ENCODE data around the gene ASB18.

The ASB18 gene

DNA sequence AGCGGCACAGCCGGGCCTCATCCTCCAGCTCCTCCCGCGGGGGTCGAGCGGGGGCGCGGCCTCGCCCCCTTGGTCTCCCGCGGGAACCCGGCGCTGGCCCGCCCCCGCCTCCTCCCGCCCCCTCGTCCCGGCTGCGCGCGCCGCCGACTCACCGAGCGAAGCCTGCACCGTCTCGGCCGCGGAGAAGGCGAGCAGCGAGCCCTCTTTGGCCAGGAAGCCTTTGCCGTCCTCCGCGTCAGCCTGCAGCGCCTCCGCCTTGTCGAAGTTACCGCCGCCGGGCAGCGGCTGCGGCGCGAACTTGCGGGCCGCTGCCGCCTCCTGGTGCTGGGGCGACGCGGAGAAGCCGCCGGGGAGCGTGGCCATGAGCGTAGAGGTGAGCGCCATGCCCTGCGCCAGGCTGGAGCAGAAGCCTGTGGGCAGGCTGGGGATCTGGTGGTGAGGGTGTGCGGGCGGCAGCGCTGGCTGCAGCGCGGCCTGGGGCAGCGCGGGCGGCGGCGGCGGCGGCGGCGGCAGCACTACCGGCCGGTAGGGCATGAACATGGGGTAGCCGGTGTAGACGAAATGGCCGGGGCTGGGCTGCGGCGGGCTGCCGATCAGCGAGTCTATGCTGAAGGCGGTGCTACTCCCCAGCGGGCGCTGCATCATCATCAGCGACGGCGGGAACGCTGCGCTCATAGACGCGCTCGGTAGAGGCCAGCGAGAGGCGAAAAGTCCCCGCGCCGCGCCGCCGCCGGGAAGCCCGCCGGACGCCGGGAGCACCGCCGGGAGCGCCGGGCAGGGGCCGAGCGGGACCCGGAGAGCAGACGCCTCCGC lies 96.7 kb downstream of the ASB18 start:
- no peaks in the 10 kb centered on the region for H3K79me2 ChIP-seq (ENCODE audit: control insufficient read depth, low read length)
- no peak overlapping the region for H3K27ac ChIP-seq (ENCODE audit: low read depth, low read length)
- H3K4me2 ChIP-seq (ENCODE audit: low read length), result no peak overlapping the region
- no peaks in the 10 kb centered on the region for H3F3A ChIP-seq (ENCODE audit: control insufficient read depth, insufficient read depth)
- no peaks in the 10 kb centered on the region; the same call in 1 of the 2 replicates for H3K9me3 ChIP-seq (ENCODE audit: control insufficient read depth, insufficient read depth, low read length)
- H4K20me1 ChIP-seq (ENCODE audit: control insufficient read depth, insufficient read depth, low read depth, low read length), result no peaks in the 10 kb centered on the region
- H3K4me1 ChIP-seq (ENCODE audit: control insufficient read depth, low read length), result no peaks in the 10 kb centered on the region
- TF ChIP-seq EZH2phosphoT487 (IDR thresholded peaks at IDR 0.05; ENCODE audit: borderline replicate concordance, low read length), result no peak
- TF ChIP-seq, protein P1, sequence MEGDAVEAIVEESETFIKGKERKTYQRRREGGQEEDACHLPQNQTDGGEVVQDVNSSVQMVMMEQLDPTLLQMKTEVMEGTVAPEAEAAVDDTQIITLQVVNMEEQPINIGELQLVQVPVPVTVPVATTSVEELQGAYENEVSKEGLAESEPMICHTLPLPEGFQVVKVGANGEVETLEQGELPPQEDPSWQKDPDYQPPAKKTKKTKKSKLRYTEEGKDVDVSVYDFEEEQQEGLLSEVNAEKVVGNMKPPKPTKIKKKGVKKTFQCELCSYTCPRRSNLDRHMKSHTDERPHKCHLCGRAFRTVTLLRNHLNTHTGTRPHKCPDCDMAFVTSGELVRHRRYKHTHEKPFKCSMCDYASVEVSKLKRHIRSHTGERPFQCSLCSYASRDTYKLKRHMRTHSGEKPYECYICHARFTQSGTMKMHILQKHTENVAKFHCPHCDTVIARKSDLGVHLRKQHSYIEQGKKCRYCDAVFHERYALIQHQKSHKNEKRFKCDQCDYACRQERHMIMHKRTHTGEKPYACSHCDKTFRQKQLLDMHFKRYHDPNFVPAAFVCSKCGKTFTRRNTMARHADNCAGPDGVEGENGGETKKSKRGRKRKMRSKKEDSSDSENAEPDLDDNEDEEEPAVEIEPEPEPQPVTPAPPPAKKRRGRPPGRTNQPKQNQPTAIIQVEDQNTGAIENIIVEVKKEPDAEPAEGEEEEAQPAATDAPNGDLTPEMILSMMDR (IDR thresholded peaks at IDR 0.05; ENCODE audit: low read depth, low read length, poor library complexity, severe bottlenecking), result no peak
- no peaks in the 10 kb centered on the region for H3K9me2 ChIP-seq (replicated peaks; ENCODE audit: control insufficient read depth, low read length)
- no peaks in the 10 kb centered on the region for H3K36me3 ChIP-seq (ENCODE audit: control insufficient read depth, low read length)
- H3K27me3 ChIP-seq (ENCODE audit: control insufficient read depth, low read length), result no peaks in the 10 kb centered on the region
- no peak overlapping the region for H3K4me3 ChIP-seq (ENCODE audit: low read length)

DNA sequence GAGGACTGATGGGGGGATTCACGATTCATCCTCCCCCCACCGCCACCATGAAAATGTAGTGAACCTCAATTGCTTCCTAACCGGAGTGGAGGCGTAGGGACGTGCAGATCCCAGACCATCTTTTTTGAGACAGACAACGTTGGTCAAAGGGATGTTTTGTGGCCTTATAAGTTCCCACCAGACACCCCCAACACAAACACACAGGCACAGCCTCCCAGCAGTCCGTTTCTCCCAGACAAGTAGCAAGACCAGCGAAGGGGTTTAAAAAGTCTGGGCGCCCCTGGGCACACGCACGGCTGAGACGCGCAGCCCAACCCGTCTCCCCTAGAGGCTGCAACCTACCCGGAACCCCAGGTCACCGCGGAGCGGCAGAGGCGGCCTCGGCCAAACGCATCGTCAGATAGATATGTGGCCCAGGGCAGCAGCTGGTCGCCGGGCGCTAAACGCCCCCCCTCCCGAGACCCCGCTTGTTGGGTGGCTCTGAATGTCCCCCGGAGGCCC lies 97.4 kb downstream of the ASB18 start:
- Histone ChIP-seq H3K9me3 (ENCODE audit: control insufficient read depth, insufficient read depth, low read length) (no peaks in the 10 kb centered on the region; the same call in 1 of the 2 replicates), H3K27ac (ENCODE audit: low read depth, low read length) (no peak overlapping the region), H4K20me1 (ENCODE audit: control insufficient read depth, insufficient read depth, low read depth, low read length) (no peaks in the 10 kb centered on the region), H3K4me3 (ENCODE audit: low read length) (no peak overlapping the region), H3K4me2 (ENCODE audit: low read length) (no peak overlapping the region), H3K4me1 (ENCODE audit: control insufficient read depth, low read length) (no peaks in the 10 kb centered on the region), H3K27me3 (ENCODE audit: control insufficient read depth, low read length) (no peaks in the 10 kb centered on the region), H3K79me2 (ENCODE audit: control insufficient read depth, low read length) (no peaks in the 10 kb centered on the region), H3F3A (ENCODE audit: control insufficient read depth, insufficient read depth) (no peaks in the 10 kb centered on the region), H3K9me2 (replicated peaks; ENCODE audit: control insufficient read depth, low read length) (no peaks in the 10 kb centered on the region), H3K36me3 (ENCODE audit: control insufficient read depth, low read length) (no peaks in the 10 kb centered on the region)
- no peak for TF ChIP-seq EZH2phosphoT487 (IDR thresholded peaks at IDR 0.05; ENCODE audit: borderline replicate concordance, low read length)
- TF ChIP-seq, protein P1 (IDR thresholded peaks at IDR 0.05; ENCODE audit: low read depth, low read length, poor library complexity, severe bottlenecking), result no peak

DNA sequence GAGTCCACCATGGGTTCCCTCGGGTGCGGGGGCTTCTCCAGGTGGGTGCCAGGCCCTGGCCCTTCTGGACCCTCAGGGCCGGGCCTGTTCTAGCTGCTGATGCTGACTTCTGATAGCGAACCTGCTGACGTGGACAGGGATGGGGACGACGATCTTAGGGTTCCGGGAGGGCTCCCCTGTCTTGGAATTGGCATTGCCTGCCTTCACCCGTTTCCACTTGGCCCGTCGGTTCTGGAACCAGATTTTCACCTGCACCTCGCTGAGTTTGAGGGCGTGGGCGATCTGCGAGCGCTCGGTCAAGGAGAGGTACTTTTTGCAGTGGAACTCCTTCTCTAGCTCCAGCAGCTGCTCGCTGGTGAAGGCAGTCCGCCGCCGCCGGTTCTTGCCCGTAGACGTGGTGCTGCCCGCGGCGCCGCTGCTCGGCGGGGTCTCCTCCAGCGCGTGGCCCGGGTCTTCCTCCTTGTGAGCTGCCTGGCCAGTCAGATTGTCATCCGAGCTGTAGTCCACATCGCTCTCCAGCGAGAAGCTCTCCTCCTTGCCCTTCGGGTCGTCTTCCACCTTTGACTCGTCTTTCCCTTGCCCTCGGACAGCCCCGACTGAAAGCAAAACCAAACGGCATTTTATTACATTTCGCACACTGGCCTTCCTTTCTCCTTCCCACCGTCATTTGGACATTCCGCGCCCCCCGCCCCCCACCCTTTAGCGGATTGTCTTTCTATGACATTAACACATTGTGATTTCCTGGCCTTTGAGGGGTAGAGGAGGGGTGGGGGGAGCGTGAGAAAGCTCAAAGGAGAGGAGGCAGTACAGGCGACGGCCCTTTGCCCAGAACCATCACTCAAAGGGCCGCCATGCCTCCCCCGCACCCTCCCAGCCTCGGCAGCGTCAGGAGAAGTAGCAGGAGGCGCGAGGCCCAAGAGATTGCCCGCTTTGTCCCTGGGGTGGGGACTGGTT lies 98.1 kb downstream of the ASB18 start:
- TF ChIP-seq EZH2phosphoT487 (IDR thresholded peaks at IDR 0.05; ENCODE audit: borderline replicate concordance, low read length), result no peak
- TF ChIP-seq, protein P1 (IDR thresholded peaks at IDR 0.05; ENCODE audit: low read depth, low read length, poor library complexity, severe bottlenecking), result no peak
- no peaks in the 10 kb centered on the region for H3K4me1 ChIP-seq (ENCODE audit: control insufficient read depth, low read length)
- H3K4me2 ChIP-seq (ENCODE audit: low read length), result no peak overlapping the region
- H3K79me2 ChIP-seq (ENCODE audit: control insufficient read depth, low read length), result no peaks in the 10 kb centered on the region
- no peaks in the 10 kb centered on the region; the same call in 1 of the 2 replicates for H3K9me3 ChIP-seq (ENCODE audit: control insufficient read depth, insufficient read depth, low read length)
- H4K20me1 ChIP-seq (ENCODE audit: control insufficient read depth, insufficient read depth, low read depth, low read length), result no peaks in the 10 kb centered on the region
- no peaks in the 10 kb centered on the region for H3K36me3 ChIP-seq (ENCODE audit: control insufficient read depth, low read length)
- H3F3A ChIP-seq (ENCODE audit: control insufficient read depth, insufficient read depth), result no peaks in the 10 kb centered on the region
- H3K4me3 ChIP-seq (ENCODE audit: low read length), result no peak overlapping the region
- no peaks in the 10 kb centered on the region for H3K9me2 ChIP-seq (replicated peaks; ENCODE audit: control insufficient read depth, low read length)
- H3K27ac ChIP-seq (ENCODE audit: low read depth, low read length), result no peak overlapping the region
- no peaks in the 10 kb centered on the region for H3K27me3 ChIP-seq (ENCODE audit: control insufficient read depth, low read length)
